ENCODE measurements around the gene TUBGCP3.

DNA sequence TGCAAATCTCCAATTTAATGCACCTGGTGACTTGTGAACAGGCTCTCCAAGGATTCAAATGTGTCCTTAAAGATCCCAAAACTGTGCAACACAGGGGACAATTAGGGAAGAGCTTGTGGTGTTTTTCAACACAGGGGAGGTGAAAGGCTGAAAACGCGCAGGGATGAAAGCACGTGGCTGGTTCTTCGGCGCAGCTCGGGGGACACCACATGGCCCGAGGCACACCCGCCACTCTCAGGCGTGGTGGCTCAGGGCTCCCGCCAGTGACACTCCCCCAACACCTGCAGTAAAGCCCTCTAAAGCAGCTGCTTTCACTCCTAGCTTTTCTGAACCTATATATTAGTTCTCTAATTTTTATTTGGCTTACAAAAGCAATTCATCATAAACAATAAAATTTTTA is 119.9 kb downstream of the TUBGCP3 start:
- TF ChIP-seq CTCF (IDR thresholded peaks at IDR 0.05; ENCODE audit: insufficient read depth, low read depth, low read length), result no peak
- no peak for TF ChIP-seq EZH2 (IDR thresholded peaks at IDR 0.05; ENCODE audit: insufficient read depth, low read length)
